H1 (cell line): ENCODE data around the gene TNRC6A. TPM values are rescaled to one million over a fixed set of nuclear protein-coding genes. Genes with fewer than 3 reads are reported as not detected.

Experiments
- SIX5 ChIP-seq: IDR thresholded peaks from 2 replicates; pipeline ENCODE4 v1.6.1; 2011; ENCODE audit warnings: mild to moderate bottlenecking, low read depth, low read length
- TBP ChIP-seq: IDR thresholded peaks from 2 replicates; pipeline ENCODE4 v1.6.1; 2011; ENCODE audit warnings: low read depth, low read length, improper control_type of control experiment
- polyA plus RNA-seq, 7 experiments: library from polyadenylated mRNA; depleted of rRNA in 3 of 7; stranded (reverse) in 5 of 7; unstranded in 2 of 7; fragments of >200 nt in 5 of 7; fragments of 200-250 nt in 2 of 7; gene quantifications; 1 replicate in 5 of 7; 2 replicates in 1 of 7; 4 replicates in 1 of 7; pipeline versions ENCODE4 v1.2.1 to v1.2.3, GENCODE V29; 2011 to 2013; ENCODE audit warnings: missing spikeins in 2 of 7, mixed read lengths in 2 of 7
- total RNA-seq: library from RNA; stranded (reverse); fragmentation: NEBNext Ultra II Directional; extraction: Animal tissue kit (Norgen Biotek cat#: 25700); gene quantifications from 2 replicates; pipeline ENCODE4 v1.2.1, GENCODE V29; 2021

The TNRC6A gene
- total and polyA plus RNA-seq, 2 of the 8 experiments (the other 6 are each of a cell fraction or from before 2014, with no cell fraction given), result 67.6 to 103 TPM

GRCh38 chr16:24764916-24765315 is 35.5 kb downstream of the TNRC6A start (continued):
- TF ChIP-seq SIX5, result no peak
- no peak for TF ChIP-seq TBP
